HEK293 (cell line): ENCODE data around the gene TSEN54.

Experiments
- CTCF ChIA-PET: fragments of 350-600 bp; formaldehyde crosslinking; extraction: SDS; loops from one replicate; lab custom pipeline; 2021; ENCODE audit warnings: antibody characterized with exemption; lab: Yijun Ruan, JAX
- POLR2A ChIA-PET: fragments of 300-600 bp; formaldehyde crosslinking; extraction: SDS; loops from one replicate; lab custom pipeline; 2020; ENCODE audit warnings: antibody characterized with exemption, inconsistent platforms; lab: Yijun Ruan, JAX
- H3K27ac ChIP-seq: fragments of 200-500 bp; sonication (Bioruptor generic); 2 replicates; pipeline ENCODE4 v1.5.1; 2014; ENCODE audit warnings: low read depth, low read length, control low read depth, inconsistent platforms; ENCODE audit errors: extremely low read depth
- H3K36me3 ChIP-seq, 2 experiments: fragments of 200-500 bp in 1 of 2; sonication (Bioruptor generic) in 1 of 2; 1 replicate in 1 of 2; 2 replicates in 1 of 2; pipeline ENCODE4 v1.5.1; 2014 to 2017; ENCODE audit warnings: inconsistent platforms in 2 of 2, low read length in 2 of 2; ENCODE audit not compliant: control insufficient read depth in 2 of 2, insufficient read depth in 1 of 2
- H3K4me1 ChIP-seq: fragments of 200-500 bp; sonication (Bioruptor generic); 2 replicates; pipeline ENCODE4 v1.5.1; 2014; ENCODE audit warnings: mild to moderate bottlenecking, low read length, inconsistent platforms; ENCODE audit not compliant: control insufficient read depth, insufficient read depth
- H3K4me3 ChIP-seq: 2 replicates; pipeline ENCODE4 v1.5.1; 2011; ENCODE audit warnings: low read depth, mild to moderate bottlenecking, control low read depth, low read length, moderate library complexity
- H3K9me3 ChIP-seq: fragments of 200-500 bp; sonication (Bioruptor generic); 2 replicates; pipeline ENCODE4 v1.5.1; 2014; ENCODE audit warnings: low read depth, low read length, inconsistent platforms; ENCODE audit not compliant: control insufficient read depth, insufficient read depth
- EGR2 ChIP-seq: fragments of 450-650 bp; formaldehyde crosslinking; IDR thresholded peaks from 2 replicates; pipeline ENCODE4 v1.5.1; 2016; ENCODE audit warnings: low read depth, missing biosample characterization, missing genetic modification characterization
- GFI1B ChIP-seq: fragments of 450-650 bp; formaldehyde crosslinking; IDR thresholded peaks from 2 replicates; pipeline ENCODE4 v1.5.1; 2016; ENCODE audit warnings: missing biosample characterization, missing genetic modification characterization
- GLI4 ChIP-seq: fragments of 450-650 bp; formaldehyde crosslinking; IDR thresholded peaks from 2 replicates; pipeline ENCODE4 v1.5.1; 2016; ENCODE audit warnings: missing biosample characterization, missing genetic modification characterization
- HOXD13 ChIP-seq: sonication (generic); formaldehyde crosslinking; IDR thresholded peaks from 2 replicates; pipeline ENCODE4 v1.8.0; 2022; ENCODE audit warnings: missing genetic modification reagents, borderline replicate concordance
- YY1 ChIP-seq: fragments of 450-650 bp; formaldehyde crosslinking; IDR thresholded peaks from 2 replicates; pipeline ENCODE4 v1.5.1; 2018; ENCODE audit warnings: missing biosample characterization, missing genetic modification characterization
- ZBTB1 ChIP-seq: fragments of 450-650 bp; formaldehyde crosslinking; IDR thresholded peaks from 2 replicates; pipeline ENCODE4 v1.5.1; 2016; ENCODE audit warnings: missing biosample characterization, missing genetic modification characterization
- ZIC2 ChIP-seq: fragments of 450-650 bp; formaldehyde crosslinking; IDR thresholded peaks from 2 replicates; pipeline ENCODE4 v1.5.1; 2016; ENCODE audit warnings: missing biosample characterization, missing genetic modification characterization
- ZNF16 ChIP-seq: fragments of 450-650 bp; formaldehyde crosslinking; IDR thresholded peaks from 2 replicates; pipeline ENCODE4 v1.5.1; 2016; ENCODE audit warnings: low read depth, missing biosample characterization, missing genetic modification characterization
- ZNF24 ChIP-seq: fragments of 450-650 bp; formaldehyde crosslinking; IDR thresholded peaks from 2 replicates; pipeline ENCODE4 v1.5.1; 2016; ENCODE audit warnings: missing biosample characterization, missing genetic modification characterization
- ZNF423 ChIP-seq: fragments of 450-650 bp; formaldehyde crosslinking; IDR thresholded peaks from 2 replicates; pipeline ENCODE4 v1.5.1; 2016; ENCODE audit warnings: missing biosample characterization, missing genetic modification characterization
- ZNF560 ChIP-seq: fragments of 450-650 bp; formaldehyde crosslinking; IDR thresholded peaks from 2 replicates; pipeline ENCODE4 v1.5.1; 2017; ENCODE audit warnings: missing biosample characterization, missing genetic modification characterization, borderline replicate concordance
- ZSCAN16 ChIP-seq: fragments of 450-650 bp; formaldehyde crosslinking; IDR thresholded peaks from 2 replicates; pipeline ENCODE4 v1.5.1; 2016; ENCODE audit warnings: missing biosample characterization, missing genetic modification characterization
- TF ChIP-seq, protein P1 (sequence below): fragments of 450-650 bp; formaldehyde crosslinking; IDR thresholded peaks from 2 replicates; pipeline ENCODE4 v1.5.1; 2017; ENCODE audit warnings: missing biosample characterization, missing genetic modification characterization
- TF ChIP-seq, protein P2 (sequence below): fragments of 450-650 bp; formaldehyde crosslinking; IDR thresholded peaks from 2 replicates; pipeline ENCODE4 v1.5.1; 2016; ENCODE audit warnings: missing biosample characterization, missing genetic modification characterization

TSEN54 gene

GRCh38 chr17:75530837-75531720 is 14.8 kb downstream of the TSEN54 start:
- peaks cover 3 to 5% of the 10 kb centered on the region in 2 experiments; a peak in 2 of 3 replicates for H3K36me3 ChIP-seq
- H3K4me1 ChIP-seq = no peaks in the 10 kb centered on the region; the same call in 1 of the 2 replicates
- ChIA-PET CTCF (interaction anchor here (0.7 to 1.0 kb wide), 2 partner anchors 71 to 260 kb away, joined by 4 read pairs; partner anchors contain the start of gene MIF4GD), POLR2A (interaction anchor here (0.6 to 1.0 kb wide), 3 partner anchors 15 to 249 kb away, joined by 3 to 5 read pairs (median 3); partner anchors contain the start of gene TSEN54)
- no peaks in the 10 kb centered on the region for H3K9me3 ChIP-seq
- H3K4me3 ChIP-seq = no peak overlapping the region
- TF ChIP-seq ZIC2 (tag by site-specific recombination) (peak; percentile 88), ZNF423 (no peak)
- H3K27ac ChIP-seq = no peak overlapping the region

GRCh38 chr17:75531721-75532072 is 15.4 kb downstream of the TSEN54 start:
- H3K4me1 ChIP-seq = no peaks in the 10 kb centered on the region
- H3K36me3 ChIP-seq = peaks cover 3 to 5% of the 10 kb centered on the region in 2 experiments; a peak in 2 of 3 replicates
- no peak overlapping the region for H3K4me3 ChIP-seq
- CTCF ChIA-PET = interaction anchor here (0.6 to 1.5 kb wide), 2 partner anchors 15 to 118 kb away, joined by 5 to 7 read pairs; partner anchors contain the start of gene TSEN54
- no peak overlapping the region for H3K27ac ChIP-seq
- POLR2A ChIA-PET = interaction anchor here (0.9 to 1.0 kb wide), 2 partner anchors 15 to 248 kb away, joined by 3 read pairs; partner anchors contain the start of gene TSEN54
- TF ChIP-seq ZIC2 (tag by site-specific recombination) (no peak), GLI4 (tag by site-specific recombination) (no peak), GFI1B (tag by site-specific recombination) (no peak), ZSCAN16 (no peak), ZBTB1 (tag by site-specific recombination) (no peak), HOXD13 (CRISPR knock-in tag) (no peak), ZNF24 (tag by site-specific recombination) (no peak)
- TF ChIP-seq, protein P1, sequence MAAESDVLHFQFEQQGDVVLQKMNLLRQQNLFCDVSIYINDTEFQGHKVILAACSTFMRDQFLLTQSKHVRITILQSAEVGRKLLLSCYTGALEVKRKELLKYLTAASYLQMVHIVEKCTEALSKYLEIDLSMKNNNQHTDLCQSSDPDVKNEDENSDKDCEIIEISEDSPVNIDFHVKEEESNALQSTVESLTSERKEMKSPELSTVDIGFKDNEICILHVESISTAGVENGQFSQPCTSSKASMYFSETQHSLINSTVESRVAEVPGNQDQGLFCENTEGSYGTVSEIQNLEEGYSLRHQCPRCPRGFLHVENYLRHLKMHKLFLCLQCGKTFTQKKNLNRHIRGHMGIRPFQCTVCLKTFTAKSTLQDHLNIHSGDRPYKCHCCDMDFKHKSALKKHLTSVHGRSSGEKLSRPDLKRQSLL (tag by site-specific recombination) = no peak
- TF ChIP-seq, all 188 proteins: peak for 0
- no peaks in the 10 kb centered on the region for H3K9me3 ChIP-seq

GRCh38 chr17:75535119-75535537 is 18.8 kb downstream of the TSEN54 start:
- Histone ChIP-seq H3K9me3 (no peaks in the 10 kb centered on the region), H3K4me3 (no peak overlapping the region), H3K36me3 (peaks cover 3 to 5% of the 10 kb centered on the region in 2 experiments; a peak in 2 of 3 replicates), H3K27ac (no peak overlapping the region), H3K4me1 (no peaks in the 10 kb centered on the region)
- TF ChIP-seq GFI1B (tag by site-specific recombination) (no peak), ZNF16 (tag by site-specific recombination) (no peak), ZNF560 (tag by site-specific recombination) (no peak), YY1 (no peak), EGR2 (tag by site-specific recombination) (peak; percentile 39; the same call in 1 of the 2 replicates)
- TF ChIP-seq, protein P2, sequence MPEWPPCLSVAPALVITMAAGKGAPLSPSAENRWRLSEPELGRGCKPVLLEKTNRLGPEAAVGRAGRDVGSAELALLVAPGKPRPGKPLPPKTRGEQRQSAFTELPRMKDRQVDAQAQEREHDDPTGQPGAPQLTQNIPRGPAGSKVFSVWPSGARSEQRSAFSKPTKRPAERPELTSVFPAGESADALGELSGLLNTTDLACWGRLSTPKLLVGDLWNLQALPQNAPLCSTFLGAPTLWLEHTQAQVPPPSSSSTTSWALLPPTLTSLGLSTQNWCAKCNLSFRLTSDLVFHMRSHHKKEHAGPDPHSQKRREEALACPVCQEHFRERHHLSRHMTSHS (tag by site-specific recombination) = no peak
- ChIA-PET POLR2A (interaction anchor here (0.8 to 1.3 kb wide), 4 partner anchors 10 to 273 kb away, joined by 3 to 4 read pairs (median 3); partner anchors contain the start of genes GGA3, LLGL2 and MRPS7), CTCF (interaction anchor here (0.6 to 1.9 kb wide), 5 partner anchors 8 to 1534 kb away, joined by 3 to 6 read pairs (median 4); partner anchors contain the start of gene TSEN54)
